ENCODE measurements around the gene DBR1.
"Not testable (repeated sequence)": the region's sequence is repeated elsewhere in the genome, so short reads cannot be mapped to it uniquely, and the experiment has no call there.

Gene DBR1

DNA sequence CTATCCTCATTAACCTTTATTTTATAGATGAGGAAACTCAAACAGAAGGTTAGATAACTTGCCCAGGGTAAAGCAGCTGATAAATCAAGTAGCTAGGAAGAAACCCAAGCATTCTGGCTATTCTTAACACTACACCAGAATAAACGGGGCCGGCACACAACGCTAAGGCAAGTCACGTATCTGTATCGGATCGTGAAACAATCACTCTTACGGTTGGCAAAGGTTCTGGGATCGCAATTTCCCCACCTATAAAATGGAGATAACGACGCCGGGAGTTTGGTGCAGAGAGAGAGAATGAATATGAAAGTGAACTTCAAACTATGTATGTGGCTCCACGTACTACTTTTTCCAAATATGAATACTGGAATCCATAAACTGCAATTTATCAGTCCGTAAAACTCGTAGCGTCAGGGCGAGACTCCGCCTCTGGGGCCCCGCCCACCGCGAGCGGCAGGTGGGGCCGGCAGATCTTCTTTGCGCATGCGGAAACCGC lies 12.1 kb upstream of the DBR1 start:
- DNase-seq (ENCODE audit: low read depth in 2 of 2) = peak; percentile 79 to 81

DNA sequence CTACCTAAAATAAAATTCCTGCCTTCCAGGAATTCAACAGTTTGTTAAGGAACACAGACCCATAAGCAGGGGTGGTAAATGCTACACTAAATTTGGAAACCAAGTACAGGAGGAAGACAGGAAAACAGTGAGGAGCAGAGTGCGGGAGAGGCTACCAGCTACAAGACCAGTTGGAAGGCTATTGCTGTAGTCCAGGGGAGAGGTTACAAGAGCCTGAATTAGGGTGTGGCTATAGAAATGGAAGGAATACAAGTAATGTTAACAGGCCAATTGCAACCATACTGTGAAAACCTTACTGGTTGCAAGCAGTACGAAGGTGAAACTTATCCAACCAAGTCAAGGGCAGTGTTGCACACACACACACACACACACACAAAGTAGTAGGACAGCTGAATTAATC lies 11.5 kb upstream of the DBR1 start:
- no peak for DNase-seq (ENCODE audit: low read depth in 2 of 2)

DNA sequence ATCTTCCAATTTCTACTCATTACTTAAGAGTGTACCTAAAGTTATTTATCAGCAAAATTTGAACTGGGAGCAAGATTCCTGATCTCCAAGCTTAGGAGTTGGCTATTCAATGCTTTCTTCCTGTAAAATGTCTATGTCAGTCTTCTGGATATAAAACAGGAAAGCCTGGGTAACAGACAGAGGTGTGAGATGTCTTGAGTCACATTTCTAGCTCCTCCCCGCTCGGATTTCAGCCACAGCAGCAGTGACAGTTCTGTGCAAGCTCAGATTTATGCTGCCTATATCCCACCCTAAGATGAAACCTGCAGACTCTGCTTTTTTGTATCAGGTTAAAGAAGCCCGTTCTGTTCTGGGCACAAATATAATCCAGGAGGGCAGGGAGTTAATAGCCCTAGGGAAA lies 10.3 kb upstream of the DBR1 start:
- no peak for DNase-seq (ENCODE audit: low read depth in 2 of 2)

DNA sequence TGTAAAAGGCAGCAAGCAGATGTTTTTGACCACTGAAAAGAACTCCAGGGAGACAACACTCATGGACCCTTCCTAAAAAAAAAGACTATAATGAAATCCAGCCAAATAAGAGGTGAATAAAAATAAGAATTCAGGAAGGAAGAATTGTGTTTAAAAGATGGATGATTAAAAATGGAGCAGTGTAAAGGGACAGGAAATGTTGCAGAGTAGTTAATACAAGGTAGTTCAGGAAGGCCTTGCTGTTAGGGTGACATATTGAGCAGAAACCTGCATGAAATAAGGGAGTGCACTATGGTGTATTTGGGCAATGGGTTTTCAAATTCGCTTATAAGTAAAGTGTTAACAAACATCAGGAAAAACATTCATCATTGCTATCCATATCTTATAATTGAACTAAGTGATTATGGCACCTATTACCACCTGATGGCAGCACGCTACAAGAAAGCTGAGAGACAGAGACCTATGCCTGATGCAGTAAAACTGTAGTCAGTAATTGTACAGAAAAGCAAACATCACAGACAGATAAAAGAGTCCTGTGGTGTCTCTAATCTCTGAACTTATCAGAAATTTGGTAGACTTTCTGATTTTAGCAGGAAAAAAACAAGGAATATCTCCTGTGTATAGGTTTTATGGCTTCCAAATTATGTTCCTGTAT lies 5.8 kb upstream of the DBR1 start:
- no peak for DNase-seq (ENCODE audit: low read depth in 2 of 2)

DNA sequence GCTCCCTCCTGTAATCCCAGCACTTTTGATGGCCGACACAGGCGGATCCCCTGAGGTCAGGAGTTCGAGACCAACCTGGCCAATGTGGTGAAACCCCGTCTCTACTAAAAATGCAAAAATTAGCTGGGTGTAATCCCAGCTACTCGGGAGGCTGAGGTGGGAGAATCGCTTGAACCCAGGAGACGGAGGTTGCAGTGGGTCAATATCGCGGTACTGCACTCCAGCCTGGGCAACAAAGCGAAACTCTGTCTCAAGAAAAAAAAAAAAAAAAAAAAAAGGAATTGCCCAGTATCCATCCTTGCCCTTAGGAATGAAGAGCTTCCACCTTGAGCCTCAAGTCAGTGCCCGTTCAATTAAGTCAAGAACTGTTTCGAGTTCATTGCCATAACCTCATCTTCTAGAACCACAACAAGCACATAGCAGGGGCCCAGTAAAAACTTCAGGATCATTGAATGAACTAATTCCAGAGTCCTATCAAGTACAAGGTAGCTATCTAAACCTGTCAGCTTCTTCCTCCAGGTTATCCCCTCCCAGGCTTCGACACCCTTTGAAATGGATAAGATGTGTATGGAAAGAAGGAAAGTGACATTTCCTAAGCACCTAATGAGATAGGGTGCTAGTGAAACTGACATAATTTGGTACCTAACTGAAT lies 826 bp downstream of the DBR1 start:
- DNase-seq (ENCODE audit: low read depth in 2 of 2) = no peak

DNA sequence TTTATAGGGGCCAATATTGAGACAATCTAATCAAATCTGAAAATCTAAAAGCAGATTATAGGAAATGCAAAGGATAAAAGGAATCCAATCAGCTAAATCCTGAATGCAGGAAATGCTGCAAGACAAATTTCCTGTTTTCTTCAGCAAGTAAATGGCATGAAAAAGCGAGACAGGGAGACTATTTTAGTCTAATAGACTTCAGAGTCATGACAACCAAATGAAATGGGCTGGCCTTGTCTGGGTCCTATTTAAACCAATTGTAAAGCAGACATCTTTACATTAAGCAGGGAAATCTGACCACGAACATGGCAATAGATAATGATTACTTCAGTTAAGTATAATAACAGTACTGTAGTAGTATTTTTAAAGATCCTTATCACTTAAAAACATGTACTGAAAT lies 2.1 kb downstream of the DBR1 start:
- no peak for DNase-seq (ENCODE audit: low read depth in 2 of 2)

DNA sequence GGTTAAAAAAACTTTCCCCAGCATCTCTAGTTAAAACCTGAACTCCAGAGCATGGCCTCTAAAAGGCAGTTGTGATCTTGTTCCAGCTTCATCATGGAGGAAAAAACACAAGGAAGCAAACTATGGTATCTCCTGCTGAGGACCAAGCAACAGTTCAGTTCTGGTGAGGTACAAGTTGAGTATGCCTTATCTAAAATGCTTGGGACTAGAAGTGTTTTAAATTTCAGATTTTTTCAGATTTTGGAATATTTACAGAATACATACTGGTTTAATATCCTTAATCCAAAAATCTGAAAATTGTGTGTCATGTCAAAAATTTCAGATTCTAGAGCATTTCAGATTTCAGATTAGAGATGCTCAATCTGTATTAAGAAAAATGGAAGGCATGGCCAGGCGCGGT lies 9.7 kb downstream of the DBR1 start:
- no peak for DNase-seq (ENCODE audit: low read depth in 2 of 2)

DNA sequence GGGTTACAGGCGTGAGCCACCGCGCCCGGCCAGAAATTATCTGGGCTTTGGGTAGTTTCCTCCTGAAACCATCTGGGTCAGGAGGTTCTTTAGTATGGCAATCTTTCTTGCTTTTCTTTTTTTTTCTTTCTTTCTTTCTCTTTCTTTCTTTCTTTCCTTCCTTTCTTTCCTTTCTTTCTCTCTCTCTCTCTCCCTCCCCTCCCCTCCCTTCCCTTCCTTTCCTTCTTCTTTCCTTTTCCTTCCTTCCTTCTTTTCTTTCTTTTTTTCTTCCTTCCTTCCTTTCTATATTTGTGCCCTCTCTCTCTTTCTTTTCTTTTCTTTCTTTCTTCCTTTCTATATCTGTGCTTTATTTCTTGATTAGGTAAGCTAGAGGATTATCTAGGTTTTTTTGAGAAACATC lies 17.0 kb downstream of the DBR1 start:
- DNase-seq (ENCODE audit: low read depth in 2 of 2) = no peak

DNA sequence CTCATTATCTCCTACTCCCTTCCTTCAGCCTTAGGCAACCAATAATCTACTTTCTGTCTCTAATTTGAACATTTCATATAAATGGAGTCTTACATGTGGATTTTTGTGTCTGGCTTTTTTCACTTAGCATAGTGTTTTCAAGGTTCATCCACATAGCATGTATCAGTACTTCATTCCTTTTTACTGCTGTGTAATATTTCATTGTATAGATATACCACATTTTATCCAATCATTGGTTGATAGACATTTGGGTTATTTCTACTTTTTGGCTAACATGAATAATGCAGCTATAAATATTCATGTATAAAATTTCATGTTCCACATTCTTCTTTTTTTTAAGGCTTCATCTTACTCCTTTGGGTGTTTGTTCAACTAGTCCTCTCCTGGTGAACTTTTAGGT lies 20.2 kb downstream of the DBR1 start:
- no peak for DNase-seq (ENCODE audit: low read depth in 2 of 2)

DNA sequence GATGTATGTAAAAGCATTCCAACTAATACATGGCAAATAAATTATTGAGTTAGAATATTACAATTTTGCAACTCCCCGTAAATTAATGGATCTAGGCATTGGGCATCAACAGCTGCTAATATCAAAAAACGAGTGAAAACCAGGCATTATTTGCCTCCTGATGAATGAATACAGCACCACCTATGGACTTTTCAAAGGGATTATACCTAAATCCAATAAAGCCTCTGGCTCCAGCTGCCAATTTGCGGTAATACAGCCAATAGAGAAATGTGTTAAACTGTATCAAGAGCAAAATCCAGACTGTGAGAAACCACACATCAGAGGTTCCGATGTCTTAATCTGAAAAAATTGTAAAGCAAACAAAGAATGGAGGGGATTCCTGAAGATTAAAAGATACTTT lies 26.2 kb downstream of the DBR1 start:
- DNase-seq (ENCODE audit: low read depth in 2 of 2) = no peak

DNA sequence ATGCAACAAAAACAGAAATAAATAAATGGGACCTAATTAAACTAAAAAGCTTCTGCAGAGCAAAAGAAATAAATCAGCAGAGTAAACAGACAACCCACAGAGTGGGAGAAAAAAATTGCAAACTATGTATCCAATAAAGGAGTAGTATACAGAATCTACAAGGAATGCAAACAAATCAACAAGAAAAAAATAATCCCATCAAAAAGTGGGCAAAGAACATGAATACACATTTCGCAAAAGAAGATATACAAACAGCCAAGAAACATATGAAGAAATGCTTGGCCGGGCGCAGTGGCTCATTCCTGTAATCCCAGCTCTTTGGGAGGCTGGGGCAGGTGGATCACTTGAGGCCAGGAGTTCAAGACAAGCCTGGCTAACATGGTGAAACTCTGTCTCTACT lies 32.5 kb downstream of the DBR1 start:
- DNase-seq (ENCODE audit: low read depth in 2 of 2) = not testable (repeated sequence)

DNA sequence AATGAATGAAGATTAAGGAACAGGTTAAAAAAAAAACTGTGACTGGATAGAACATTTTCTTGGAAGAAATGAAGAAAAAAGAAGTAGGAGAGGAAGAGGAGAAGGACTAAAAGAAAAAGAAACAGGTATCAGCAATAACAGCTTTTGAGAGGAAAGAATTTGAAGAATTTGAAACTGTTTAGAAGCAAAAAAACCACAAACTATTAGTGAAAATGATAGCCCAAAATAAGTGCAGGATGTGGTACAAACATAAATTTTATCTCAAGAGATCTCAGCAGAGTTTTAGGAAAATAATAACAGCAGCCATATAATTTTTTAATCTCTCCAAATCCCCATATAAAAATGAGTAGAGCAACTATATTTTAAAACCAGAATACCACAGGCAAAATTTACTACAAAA lies 33.8 kb downstream of the DBR1 start:
- DNase-seq (ENCODE audit: low read depth in 2 of 2) = no peak

DNA sequence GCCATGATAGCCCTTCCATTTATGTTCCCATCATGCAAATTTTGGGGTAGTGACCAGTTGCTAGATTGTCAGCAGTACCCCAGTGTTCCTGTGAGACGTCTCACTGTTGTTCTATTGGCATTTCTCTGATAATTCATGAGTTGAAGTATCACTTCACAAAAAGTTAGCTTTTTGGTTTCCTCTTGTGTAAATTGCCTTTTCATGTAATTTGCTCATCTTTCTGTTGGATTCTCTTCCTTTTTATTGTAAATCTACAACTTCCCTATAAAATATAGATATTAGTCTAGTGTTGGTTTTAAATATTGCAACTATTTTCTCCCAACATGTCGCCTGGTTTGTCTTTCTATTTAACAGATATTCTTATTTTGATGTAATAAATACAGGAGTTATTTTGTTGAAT lies 35.0 kb downstream of the DBR1 start:
- no peak for DNase-seq (ENCODE audit: low read depth in 2 of 2)

DNA sequence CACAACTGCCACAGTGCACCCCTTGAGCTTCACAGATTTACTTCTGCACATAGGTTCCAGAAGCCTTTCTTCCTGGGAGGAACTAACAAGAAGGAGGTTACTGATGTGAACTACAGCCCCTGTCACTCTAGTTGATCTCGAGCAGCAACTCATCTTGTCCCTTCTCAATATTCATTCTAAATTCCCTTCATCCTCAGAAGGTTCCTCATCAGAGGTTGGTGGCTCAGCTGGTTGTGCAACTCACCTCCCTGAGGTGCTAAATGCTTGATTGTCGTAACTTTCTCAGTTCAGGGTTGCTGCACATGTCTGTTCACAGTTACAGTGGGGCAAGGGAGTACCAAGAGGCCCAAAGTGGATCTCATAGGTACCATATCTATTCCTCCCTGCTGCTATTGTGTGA lies 36.9 kb downstream of the DBR1 start:
- DNase-seq (ENCODE audit: low read depth in 2 of 2) = no peak

DNA sequence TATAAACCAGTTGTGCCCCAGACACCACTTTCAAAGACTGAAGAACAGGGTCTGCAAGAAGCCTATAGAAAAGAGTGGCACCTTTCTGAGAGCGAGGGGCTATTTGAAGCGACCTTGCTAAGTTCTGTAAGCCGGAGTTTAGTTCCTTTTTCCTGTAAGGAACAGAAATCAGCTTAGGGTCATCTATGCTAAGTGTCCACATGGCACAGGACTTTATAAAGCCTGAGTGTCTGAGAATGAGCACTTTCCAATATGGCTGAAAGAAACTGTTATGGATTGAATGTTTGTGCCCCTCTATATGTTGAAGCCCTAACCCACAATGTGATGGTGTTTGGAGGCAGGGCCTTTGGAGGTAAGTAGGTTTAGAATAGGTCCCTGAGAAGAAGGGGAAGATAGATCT lies 38.5 kb downstream of the DBR1 start:
- no peak for DNase-seq (ENCODE audit: low read depth in 2 of 2)

DNA sequence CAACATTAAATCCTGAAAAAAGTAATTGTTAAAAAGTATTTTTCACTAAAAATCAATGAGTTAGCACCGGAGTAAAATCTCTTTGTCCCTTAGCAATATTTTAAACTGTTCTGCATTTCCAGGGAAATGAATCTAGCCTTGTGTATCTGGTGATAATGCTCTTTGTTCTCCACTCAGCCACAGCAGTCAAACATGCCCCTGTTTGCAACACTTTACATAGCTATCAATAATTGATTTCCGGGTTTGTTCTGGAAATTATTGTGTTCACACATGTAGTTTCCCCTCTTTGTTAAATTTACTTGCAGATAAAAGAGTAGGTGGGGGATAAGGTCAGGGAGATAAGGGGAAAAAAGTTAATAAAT lies 38.9 kb downstream of the DBR1 start:
- DNase-seq (ENCODE audit: low read depth in 2 of 2) = no peak

DNA sequence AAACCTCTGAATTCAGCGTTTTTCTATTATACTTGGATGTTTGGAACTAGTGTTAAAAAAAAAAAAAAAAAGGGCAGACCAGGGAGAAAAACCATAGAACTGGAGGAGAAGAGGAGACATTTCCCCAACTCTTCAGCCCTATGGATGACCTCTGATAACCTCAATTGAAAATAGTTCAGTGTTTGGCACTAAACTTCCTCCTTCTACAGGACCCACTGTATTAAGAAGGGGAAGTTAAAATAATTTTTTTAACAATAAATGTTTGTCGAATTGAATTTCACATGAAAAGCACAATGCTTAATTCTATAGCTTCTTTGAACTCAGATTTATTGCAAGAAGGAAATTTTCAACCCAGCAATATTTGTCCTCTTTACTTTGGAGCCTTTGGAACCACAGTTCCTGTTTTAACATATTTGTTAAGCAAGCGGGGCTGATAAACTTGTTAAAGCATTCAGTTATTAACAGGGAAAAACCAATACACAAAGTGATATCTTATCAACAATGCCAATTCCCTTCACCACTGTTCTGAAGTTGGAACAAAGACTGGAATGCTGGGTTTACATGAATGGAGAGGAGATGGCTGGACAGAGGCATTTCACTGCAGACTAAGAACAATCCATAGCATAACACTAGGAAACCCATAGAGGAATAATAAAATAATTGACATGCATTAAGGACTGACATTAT lies 39.4 kb downstream of the DBR1 start:
- DNase-seq (ENCODE audit: low read depth in 2 of 2) = no peak

DNA sequence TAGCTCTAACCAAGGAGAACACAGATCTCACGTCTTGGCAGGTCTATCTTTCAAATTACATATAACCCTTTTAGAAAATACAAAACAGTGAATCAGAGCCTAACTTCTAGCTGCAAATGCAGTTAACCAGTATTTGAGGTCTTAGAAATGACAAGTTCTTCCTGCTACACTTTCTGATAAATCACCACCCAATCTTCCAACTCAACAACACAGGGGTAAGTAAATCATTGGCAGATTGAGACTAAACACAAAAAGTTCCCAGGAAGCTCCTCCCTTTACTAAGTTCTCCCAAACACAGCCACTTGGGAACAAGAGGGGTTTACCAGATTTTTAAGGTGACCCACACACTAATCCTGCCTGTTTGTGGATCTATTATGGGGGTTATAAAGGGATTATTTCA lies 42.5 kb downstream of the DBR1 start, which contains the start of gene A4GNT:
Gene A4GNT, minus strand, starts transcription at position 152 of the 400 bp plus-strand sequence. CDS start 1,134 bp downstream, outside the sequence.
- no peak for DNase-seq (ENCODE audit: low read depth in 2 of 2)

DNA sequence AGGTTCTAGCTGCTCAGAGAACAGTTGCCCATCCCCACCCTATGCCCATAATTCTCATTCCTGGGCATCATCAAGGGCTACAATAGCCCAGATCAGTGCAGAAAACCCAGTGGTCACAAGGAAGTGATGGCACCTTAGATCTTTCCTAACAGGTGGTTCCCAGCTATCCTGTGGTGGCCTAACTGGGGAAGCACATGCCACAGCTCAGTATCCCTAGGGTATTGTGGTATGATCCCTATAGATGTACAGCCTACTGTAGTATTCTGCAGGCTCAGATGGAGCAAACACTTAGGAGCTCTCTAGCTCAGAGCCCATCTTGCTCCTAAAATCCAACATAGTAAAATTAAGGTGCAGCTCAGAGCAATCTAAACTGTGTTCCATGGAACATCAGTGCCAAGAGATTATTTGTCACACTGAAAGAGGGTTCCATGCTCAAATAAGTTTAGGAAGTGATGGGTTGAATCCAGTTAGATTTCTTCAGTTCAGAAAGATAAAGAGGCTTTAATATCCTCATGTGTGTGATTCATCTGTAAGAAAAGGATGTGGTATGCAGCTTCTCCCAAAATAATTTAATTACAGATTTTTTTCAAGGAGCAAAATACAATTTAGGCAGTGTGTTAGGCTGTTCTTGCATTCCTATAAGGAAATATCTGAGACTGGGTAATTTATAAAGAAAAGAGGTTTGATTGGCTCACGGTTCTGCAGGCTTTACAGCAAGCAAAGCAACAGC lies 46.9 kb downstream of the DBR1 start:
- no peak for DNase-seq (ENCODE audit: low read depth in 2 of 2)

DNA sequence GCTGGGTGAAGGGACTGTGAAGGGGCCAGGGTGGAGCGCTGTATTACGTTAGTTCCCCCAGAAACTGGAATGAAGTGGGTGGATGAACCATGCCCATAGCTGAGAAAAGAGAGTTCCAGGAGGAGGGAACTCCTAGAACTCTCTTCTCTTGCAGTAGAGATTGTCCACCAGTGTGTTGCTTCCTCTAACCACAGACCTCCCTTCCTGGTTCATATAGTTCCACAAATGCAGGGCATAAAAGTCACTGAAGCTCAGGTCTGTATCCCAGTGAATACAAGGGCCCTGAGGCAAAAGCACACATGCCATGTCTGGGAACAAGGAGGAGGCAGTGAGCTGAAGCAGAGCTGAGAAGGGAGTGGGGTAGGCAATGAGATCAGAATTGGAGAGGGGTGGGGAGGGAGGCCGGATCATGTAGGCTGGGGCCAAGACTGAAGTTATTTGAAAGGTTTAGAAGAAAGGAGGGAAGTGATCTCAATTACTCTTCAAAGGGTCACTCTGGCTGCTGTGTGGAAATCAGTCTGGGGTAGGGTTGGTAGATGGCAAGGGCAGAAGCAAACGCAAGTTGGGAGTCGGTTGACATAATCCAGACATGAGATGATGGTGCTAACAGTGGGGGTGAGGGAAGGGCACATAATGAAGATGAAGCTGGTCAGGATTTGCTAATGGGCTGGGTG lies 49.0 kb downstream of the DBR1 start:
- DNase-seq (ENCODE audit: low read depth in 2 of 2) = no peak

DNA sequence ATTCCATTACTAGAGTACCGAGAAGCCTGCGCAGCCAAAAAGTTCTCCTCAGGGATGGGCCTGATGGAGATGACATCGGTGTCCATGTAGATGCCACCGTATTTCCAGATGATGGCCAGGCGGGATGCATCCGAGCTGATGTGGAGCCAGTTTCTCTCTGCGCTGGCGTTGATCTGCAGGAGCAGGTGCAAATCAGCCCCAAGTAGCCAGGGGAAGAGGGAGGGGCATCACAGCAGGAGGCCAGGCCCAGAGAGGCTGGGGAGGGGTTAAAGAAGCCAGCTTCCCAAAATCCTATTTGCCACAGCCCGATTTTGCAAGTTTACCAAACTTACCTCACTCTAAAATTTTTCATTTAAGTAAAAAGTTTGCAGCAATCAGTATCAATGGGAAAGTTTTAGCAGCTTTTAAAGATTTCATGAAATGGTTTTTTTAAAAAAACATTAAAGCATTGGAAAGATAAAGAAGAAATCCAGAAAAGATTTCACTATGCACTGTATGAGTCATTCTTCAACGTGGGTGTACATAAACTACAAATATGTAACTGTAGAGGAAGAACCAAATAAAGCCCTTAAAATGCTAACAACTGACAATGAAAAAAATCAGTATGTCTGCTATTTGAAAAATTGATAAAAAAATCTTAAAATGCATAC lies 49.9 kb downstream of the DBR1 start:
- DNase-seq (ENCODE audit: low read depth in 2 of 2) = no peak
